ENCODE results near the gene TAP2. TPM values are rescaled to one million over a fixed set of nuclear protein-coding genes. Genes with fewer than 3 reads are reported as not detected.

TAP2 gene
- total RNA-seq, 1 donor from 2014 or later = 81.8 TPM

DNA sequence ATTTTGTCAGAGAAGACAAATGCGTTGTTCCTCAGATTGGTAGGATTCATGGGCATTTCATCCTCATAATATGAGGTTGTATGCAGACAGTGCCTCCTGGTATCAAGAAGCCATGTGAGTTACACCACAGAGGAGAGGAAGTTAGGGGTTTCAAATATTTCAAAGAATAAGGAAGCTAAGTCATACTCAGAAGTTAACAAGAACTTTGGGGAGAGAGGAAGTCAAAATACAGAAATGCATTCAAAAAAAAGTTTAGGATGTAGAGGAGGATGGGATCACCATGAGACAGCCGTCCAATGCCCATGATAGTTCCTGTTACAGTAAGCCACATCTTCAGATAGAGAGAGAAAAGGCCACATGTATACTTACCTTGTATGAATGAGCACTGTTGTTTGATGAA, 44.0 kb downstream of the TAP2 start:
- ATAC-seq (peak; percentile 46 to 63), DNase-seq (no peak)
- Histone ChIP-seq H3K4me3 (no peak overlapping the region), H3K9me3 (no peaks in the 10 kb centered on the region), H3K27ac (no peak overlapping the region), H3K36me3 (no peaks in the 10 kb centered on the region), H3K4me1 (peaks cover 10% of the 10 kb centered on the region), H3K27me3 (ENCODE audit: low read depth) (peaks cover 10% of the 10 kb centered on the region)
- intact Hi-C loops (cut with DNase I) = no loop called here
- TF ChIP-seq, protein P1, sequence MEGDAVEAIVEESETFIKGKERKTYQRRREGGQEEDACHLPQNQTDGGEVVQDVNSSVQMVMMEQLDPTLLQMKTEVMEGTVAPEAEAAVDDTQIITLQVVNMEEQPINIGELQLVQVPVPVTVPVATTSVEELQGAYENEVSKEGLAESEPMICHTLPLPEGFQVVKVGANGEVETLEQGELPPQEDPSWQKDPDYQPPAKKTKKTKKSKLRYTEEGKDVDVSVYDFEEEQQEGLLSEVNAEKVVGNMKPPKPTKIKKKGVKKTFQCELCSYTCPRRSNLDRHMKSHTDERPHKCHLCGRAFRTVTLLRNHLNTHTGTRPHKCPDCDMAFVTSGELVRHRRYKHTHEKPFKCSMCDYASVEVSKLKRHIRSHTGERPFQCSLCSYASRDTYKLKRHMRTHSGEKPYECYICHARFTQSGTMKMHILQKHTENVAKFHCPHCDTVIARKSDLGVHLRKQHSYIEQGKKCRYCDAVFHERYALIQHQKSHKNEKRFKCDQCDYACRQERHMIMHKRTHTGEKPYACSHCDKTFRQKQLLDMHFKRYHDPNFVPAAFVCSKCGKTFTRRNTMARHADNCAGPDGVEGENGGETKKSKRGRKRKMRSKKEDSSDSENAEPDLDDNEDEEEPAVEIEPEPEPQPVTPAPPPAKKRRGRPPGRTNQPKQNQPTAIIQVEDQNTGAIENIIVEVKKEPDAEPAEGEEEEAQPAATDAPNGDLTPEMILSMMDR (IDR thresholded peaks at IDR 0.05) = no peak

- no peaks in the 10 kb centered on the region for H3K9me3 ChIP-seq
- TF ChIP-seq, protein P1 (IDR thresholded peaks at IDR 0.05) = no peak
- ATAC-seq (no peak), DNase-seq (no peak)
- H3K4me3 ChIP-seq = no peak overlapping the region
- no peak overlapping the region for H3K27ac ChIP-seq
- peaks cover 10% of the 10 kb centered on the region for H3K4me1 ChIP-seq
- no peaks in the 10 kb centered on the region for H3K36me3 ChIP-seq
- intact Hi-C loops (cut with DNase I) = no loop called here
- H3K27me3 ChIP-seq (ENCODE audit: low read depth) = peaks cover 5% of the 10 kb centered on the region
Observed at GRCh38 chr6:32792901-32793435, 45.6 kb downstream of the TAP2 start.

- Histone ChIP-seq H3K9me3 (no peaks in the 10 kb centered on the region), H3K27me3 (ENCODE audit: low read depth) (peaks cover 5% of the 10 kb centered on the region), H3K4me1 (no peaks in the 10 kb centered on the region), H3K27ac (no peak overlapping the region), H3K4me3 (no peak overlapping the region), H3K36me3 (no peaks in the 10 kb centered on the region)
- DNase-seq = no peak
- intact Hi-C loops (cut with DNase I) = no loop called here
- TF ChIP-seq, protein P1 (IDR thresholded peaks at IDR 0.05) = no peak
- no peak for ATAC-seq
Observed at GRCh38 chr6:32790306-32790705, 48.2 kb downstream of the TAP2 start.

Other genes with a start within 250 kb of the TAP2 start
- 480 TPM for gene HLA-DRB1, start 248.9 kb downstream of the TAP2 start, total RNA-seq
- 144 TPM for gene HLA-DQA1, start 201.3 kb downstream of the TAP2 start, total RNA-seq
- 132 TPM for gene HLA-DQB1, start 172.1 kb downstream of the TAP2 start, total RNA-seq
- 68.0 TPM for gene HLA-DQA2, start 97.3 kb downstream of the TAP2 start, total RNA-seq
- gene HLA-DQB2, start 75.2 kb downstream of the TAP2 start, total RNA-seq = 74.8 TPM
- 0.95 TPM for gene HLA-DOB, start 21.7 kb downstream of the TAP2 start, total RNA-seq
- gene PSMB8, start 5.3 kb upstream of the TAP2 start, total RNA-seq = 103 TPM
- gene TAP1, start 15.0 kb upstream of the TAP2 start, total RNA-seq = 63.9 TPM
- gene PSMB9, start 15.5 kb upstream of the TAP2 start, total RNA-seq = 74.5 TPM
- 208 TPM for gene HLA-DMB, start 102.3 kb upstream of the TAP2 start, total RNA-seq
- 283 TPM for gene HLA-DMA, start 114.4 kb upstream of the TAP2 start, total RNA-seq
- 173 TPM for gene BRD2, start 129.9 kb upstream of the TAP2 start, total RNA-seq
- 31.2 TPM for gene HLA-DOA, start 170.9 kb upstream of the TAP2 start, total RNA-seq
- gene HLA-DPA1, start 234.9 kb upstream of the TAP2 start, total RNA-seq = 600 TPM
- gene HLA-DPB1, start 237.3 kb upstream of the TAP2 start, total RNA-seq = 483 TPM